Measurements from ENCODE around the gene GPR89A.

GPR89A gene

GRCh38 chr1:145705622-145706021, 97.8 kb downstream of the GPR89A start:
- DNase-seq (ENCODE audit: low read depth), result no peak
- TF ChIP-seq CTCF (IDR thresholded peaks at IDR 0.05; ENCODE audit: low read depth, low read length, missing control alignments), result no peak
- H3K4me3 ChIP-seq (ENCODE audit: low read depth, low read length), result no peak overlapping the region

DNA sequence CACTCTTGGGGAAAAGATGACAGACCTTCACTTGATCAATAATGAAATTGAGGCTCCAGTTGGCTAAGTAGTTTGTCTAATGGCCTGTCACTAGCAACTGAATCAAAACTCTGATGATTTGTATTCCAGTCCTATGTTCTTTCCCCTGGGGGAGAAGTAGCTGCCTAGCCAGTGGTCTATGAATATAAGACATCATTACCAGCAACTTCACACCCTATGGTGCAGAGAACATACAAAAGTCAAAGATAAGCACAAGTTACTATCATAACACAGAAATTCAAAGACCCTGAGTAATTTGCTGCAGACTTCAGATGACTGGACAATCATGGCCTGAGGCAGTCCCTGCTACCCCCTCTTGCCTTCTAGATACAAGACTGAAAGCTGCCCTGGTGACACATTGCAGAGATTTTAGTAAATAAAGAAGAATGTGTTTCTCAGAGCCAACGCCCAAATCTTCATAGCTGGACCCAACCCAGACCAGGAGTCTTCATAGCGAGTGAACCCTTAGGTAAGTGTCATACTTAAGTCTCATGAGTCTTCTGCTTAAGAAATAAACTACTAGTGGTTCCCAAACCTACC, 98.4 kb downstream of the GPR89A start:
- DNase-seq (ENCODE audit: low read depth), result no peak

DNA sequence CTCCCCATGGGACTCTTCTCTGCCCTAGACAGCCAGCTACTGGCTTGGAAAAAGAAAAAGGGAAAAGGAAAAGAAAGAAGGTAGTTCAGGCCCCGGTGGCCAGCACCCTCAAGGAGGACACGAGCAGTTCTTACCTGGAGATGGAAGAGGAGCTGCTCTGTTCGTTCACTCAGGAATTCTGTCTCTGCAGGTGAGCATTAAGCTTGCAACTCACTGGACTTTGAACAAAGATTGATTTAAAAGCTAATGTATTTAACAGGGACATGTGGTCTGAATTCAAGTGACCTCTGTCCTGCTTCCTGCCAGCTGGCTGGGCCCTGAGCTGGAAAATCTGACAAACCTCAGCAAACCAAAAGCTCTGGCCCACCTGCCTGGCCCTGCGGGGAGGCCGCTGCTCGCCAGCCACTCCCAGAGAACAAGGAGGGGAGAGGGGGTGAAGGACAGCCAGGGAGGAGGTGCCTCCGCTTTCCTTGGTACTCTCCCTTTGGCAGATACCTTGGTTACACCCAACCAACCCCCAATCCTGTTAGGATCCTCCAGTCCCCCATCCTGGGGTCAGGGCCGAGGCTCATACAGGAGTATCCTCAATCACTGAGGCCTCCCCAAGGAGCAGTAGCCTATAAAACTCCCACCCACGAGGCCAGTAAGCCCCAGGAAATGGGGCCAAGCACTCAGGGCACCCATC, 99.5 kb downstream of the GPR89A start, which contains the start of gene PDZK1:
Gene PDZK1 (minus strand): TSS at position 186 of the 685 bp plus-strand sequence. CDS start 19,347 bp downstream, outside the sequence.
- H3K4me3 ChIP-seq (ENCODE audit: low read depth, low read length), result no peak within 1 kb of the TSS
- TF ChIP-seq CTCF (IDR thresholded peaks at IDR 0.05; ENCODE audit: low read depth, low read length, missing control alignments), result no peak
- no peak for DNase-seq (ENCODE audit: low read depth)

More for the DNA sequence above, 98.4 kb downstream of the GPR89A start:
- no peak for TF ChIP-seq CTCF (IDR thresholded peaks at IDR 0.05; ENCODE audit: low read depth, low read length, missing control alignments)
- H3K4me3 ChIP-seq (ENCODE audit: low read depth, low read length), result no peak overlapping the region

DNA sequence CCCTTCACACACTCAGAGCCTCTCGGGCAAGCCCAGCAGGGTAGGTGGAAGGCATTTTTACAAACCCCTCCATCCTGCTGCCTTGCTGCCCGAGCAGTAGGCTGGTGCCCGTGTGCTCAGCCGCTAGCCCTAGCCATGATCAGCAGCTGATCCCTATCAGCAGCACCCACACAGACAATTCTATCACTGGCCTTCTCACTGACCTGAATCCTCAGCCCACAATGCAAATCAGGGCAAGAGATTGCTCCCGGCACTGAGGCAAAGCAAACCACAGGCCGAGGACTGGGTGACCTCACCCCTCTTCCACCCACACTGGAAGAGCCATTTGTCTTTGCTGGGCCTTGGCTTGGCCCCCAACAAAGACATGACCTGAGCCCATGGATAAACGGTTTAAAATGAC, 100.3 kb downstream of the GPR89A start:
- TF ChIP-seq CTCF (IDR thresholded peaks at IDR 0.05; ENCODE audit: low read depth, low read length, missing control alignments), result no peak
- no peak overlapping the region for H3K4me3 ChIP-seq (ENCODE audit: low read depth, low read length)
- DNase-seq (ENCODE audit: low read depth), result no peak

DNA sequence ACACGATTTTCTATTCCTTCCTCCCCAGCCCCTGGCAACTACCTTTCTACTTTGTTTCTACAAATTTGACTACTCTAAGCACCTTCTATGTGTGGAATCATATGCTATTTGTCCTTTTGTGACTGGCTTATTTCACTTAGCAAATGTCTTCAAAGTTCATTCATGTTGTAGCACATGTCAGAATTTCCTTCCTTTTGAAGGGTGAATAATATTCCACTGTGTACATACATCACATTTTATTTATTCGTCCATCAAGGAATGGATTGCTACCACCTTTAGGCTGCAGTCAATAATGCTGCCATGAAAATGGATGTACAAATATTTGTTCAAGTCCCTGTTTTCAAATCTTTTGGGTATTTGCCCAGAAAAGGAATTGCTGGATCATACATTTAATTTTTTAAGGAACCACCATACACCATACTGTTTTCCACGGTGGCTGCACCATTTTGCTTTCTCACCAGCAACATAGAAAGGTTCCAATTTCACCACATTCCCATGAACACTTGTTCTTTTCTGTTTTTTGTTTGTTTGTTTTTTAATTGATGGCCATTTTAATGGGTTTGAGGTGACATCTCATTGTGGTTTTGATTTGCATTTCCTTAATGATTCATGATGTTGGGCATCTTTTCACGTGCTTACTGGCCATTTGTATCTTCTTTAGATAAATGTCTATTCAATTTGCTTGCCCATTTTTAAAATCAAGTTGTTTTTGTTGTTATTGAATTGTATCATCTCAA, 102.7 kb downstream of the GPR89A start:
- no peak overlapping the region for H3K4me3 ChIP-seq (ENCODE audit: low read depth, low read length)
- TF ChIP-seq CTCF (IDR thresholded peaks at IDR 0.05; ENCODE audit: low read depth, low read length, missing control alignments), result no peak
- DNase-seq (ENCODE audit: low read depth), result no peak

DNA sequence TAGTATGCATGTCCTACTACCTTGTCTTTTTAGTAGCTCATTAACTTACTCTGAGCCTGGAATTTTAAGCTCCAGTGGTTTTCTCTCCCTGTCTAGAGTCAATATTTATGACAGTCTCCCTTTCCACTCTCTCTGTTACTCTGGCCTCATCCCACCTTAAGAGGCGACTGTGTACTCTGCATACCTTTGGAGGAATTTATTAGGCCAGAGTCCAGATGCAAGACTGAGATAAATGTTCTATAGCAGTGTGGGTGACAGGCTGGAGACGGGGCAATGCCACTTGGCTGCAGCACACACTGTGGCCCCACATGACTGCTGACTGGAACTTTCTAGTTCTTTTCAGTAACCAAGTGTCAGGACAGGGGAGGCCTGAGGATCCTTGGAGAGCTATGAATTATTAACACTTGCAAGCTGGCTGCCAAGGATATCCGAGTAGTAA, 103.4 kb downstream of the GPR89A start:
- DNase-seq (ENCODE audit: low read depth), result no peak
- no peak for TF ChIP-seq CTCF (IDR thresholded peaks at IDR 0.05; ENCODE audit: low read depth, low read length, missing control alignments)
- H3K4me3 ChIP-seq (ENCODE audit: low read depth, low read length), result no peak overlapping the region

Measured in GM12864 (cell line).